Upper lobe of left lung (tissue), 6 donors: ENCODE data around the gene GALNT7. TPM values are rescaled to one million over a fixed set of nuclear protein-coding genes. Genes with fewer than 3 reads are reported as not detected.

Experiments
- ATAC-seq, 2 donors: fragments of 200-7000 bp; cut with Tn5 transposase; one replicate each; pipeline ENCODE4 v1.9.1; 2022; ENCODE audit warnings: mild to moderate bottlenecking in 2 of 2, moderate library complexity in 2 of 2; ENCODE audit not compliant: low FRiP score in 2 of 2
- DNase-seq, 2 donors: peaks; one replicate each; pipeline ENCODE4 v3.0.0-alpha.2; 2019 to 2020
- H3K27ac ChIP-seq, 4 donors: fragments of 200-600 bp; sonication (generic); one replicate each; pipeline ENCODE4 v1.5.1; 2016 to 2019
- H3K27me3 ChIP-seq, 4 donors: fragments of 200-600 bp; sonication (generic); one replicate each; pipeline ENCODE4 v1.5.1; 2017 to 2019
- H3K36me3 ChIP-seq, 4 donors: fragments of 200-600 bp; sonication (generic); one replicate each; pipeline ENCODE4 v1.5.1; 2016 to 2019
- H3K4me1 ChIP-seq, 4 donors: fragments of 200-600 bp; sonication (generic); one replicate each; pipeline ENCODE4 v1.5.1; 2018 to 2019
- H3K4me3 ChIP-seq, 4 donors: fragments of 200-600 bp; sonication (generic); one replicate each; pipeline ENCODE4 v1.5.1; 2017 to 2019; ENCODE audit warnings: mild to moderate bottlenecking in 2 of 4, moderate library complexity in 1 of 4
- H3K9me3 ChIP-seq, 4 donors: fragments of 200-600 bp; sonication (generic); one replicate each; pipeline ENCODE4 v1.5.1; 2018 to 2019
- CTCF ChIP-seq, 6 experiments: fragments of 450-650 bp in 4 of 6; fragments of 200-600 bp in 2 of 6; sonication (generic) in 2 of 6; IDR thresholded peaks; one replicate each; pipeline ENCODE4 v1.5.1; 2016 to 2019; ENCODE audit warnings: antibody characterized with exemption in 6 of 6
- EP300 ChIP-seq, 4 donors: sonication (generic); formaldehyde crosslinking; IDR thresholded peaks; one replicate each; pipeline ENCODE4 v1.5.1; 2017; ENCODE audit warnings: antibody characterized with exemption in 4 of 4, control low read depth in 2 of 4
- POLR2A ChIP-seq, 4 donors: fragments of 450-650 bp; IDR thresholded peaks; one replicate each; pipeline ENCODE4 v1.5.1; 2016 to 2017; ENCODE audit warnings: antibody characterized with exemption in 4 of 4, mild to moderate bottlenecking in 2 of 4
- POLR2AphosphoS5 ChIP-seq, 2 donors: sonication (generic); formaldehyde crosslinking; IDR thresholded peaks; one replicate each; pipeline ENCODE4 v1.5.1; 2017; ENCODE audit warnings: antibody characterized with exemption in 2 of 2
- WGBS, 2 donors: methylation state at CpG; one replicate each; pipeline ENCODE4 v1.1.5; 2017 to 2018; 5-methylcytosine and 5-hydroxymethylcytosine counted together
- total RNA-seq, 6 donors: library from RNA; depleted of rRNA in 4 of 6; stranded (reverse); fragments of >200 nt in 4 of 6; gene quantifications; one replicate each; pipeline versions ENCODE4 v1.1.0 to v1.2.1, GENCODE V29; 2016 to 2021
- donor health status: DM: no; HTN: no; CAD: no; lungs with moderate emphysema.
- donor health status: DM: no; HTN: yes; CAD: no; lungs with severe emphysema.

The GALNT7 gene
- total RNA-seq, 6 donors from 2014 or later, result 5.0 to 68.1 (median 20.1) TPM

GRCh38 chr4:173334891-173335752 is 166.5 kb downstream of the GALNT7 start:
- peak overlapping the region; percentile 89 to 93 (median 92) for H3K4me3 ChIP-seq
- peak in 3 of 4 donors; percentile 19 to 70 (median 20) for TF ChIP-seq POLR2A (IDR thresholded peaks at IDR 0.05)
- no peak for TF ChIP-seq EP300 (IDR thresholded peaks at IDR 0.05)
- no peak for TF ChIP-seq CTCF (IDR thresholded peaks at IDR 0.05)
- TF ChIP-seq POLR2AphosphoS5 (IDR thresholded peaks at IDR 0.05), result peak in 1 of 2 donors; percentile 37
- H3K4me1 ChIP-seq, result peaks cover 11 to 23% (median 20%) of the 10 kb centered on the region in 4 donors
- H3K9me3 ChIP-seq, result no peaks in the 10 kb centered on the region
- ATAC-seq, result peak; percentile 63 to 81
- peak; percentile 79 to 90 for DNase-seq
- no peaks in the 10 kb centered on the region for H3K27me3 ChIP-seq
- WGBS, 2 donors, result 2% methylated on average over 25 to 49 of the region's 52 CpGs
- H3K27ac ChIP-seq, result peak overlapping the region; percentile 36 to 100 (median 98)
- peaks cover 0 to 20% (median 1%) of the 10 kb centered on the region in 4 donors for H3K36me3 ChIP-seq

- Histone ChIP-seq H3K36me3 (no peaks in the 10 kb centered on the region), H3K4me1 (peaks cover 4 to 15% (median 10%) of the 10 kb centered on the region in 4 donors), H3K4me3 (no peak overlapping the region), H3K9me3 (no peaks in the 10 kb centered on the region), H3K27me3 (no peaks in the 10 kb centered on the region), H3K27ac (no peak overlapping the region)
- 97 to 100% methylated on average over 2 of the region's 2 CpGs for WGBS, 2 donors
- TF ChIP-seq POLR2AphosphoS5 (IDR thresholded peaks at IDR 0.05), result no peak
- TF ChIP-seq POLR2A (IDR thresholded peaks at IDR 0.05), result no peak
- no peak for TF ChIP-seq CTCF (IDR thresholded peaks at IDR 0.05)
- no peak for TF ChIP-seq EP300 (IDR thresholded peaks at IDR 0.05)
- no peak for ATAC-seq
- DNase-seq, result no peak
These were observed 168.9 kb downstream of the GALNT7 start for GRCh38 chr4:173337463-173337862.

- DNase-seq (no peak), ATAC-seq (no peak)
- Histone ChIP-seq H3K27ac (no peak overlapping the region), H3K36me3 (no peaks in the 10 kb centered on the region), H3K9me3 (no peaks in the 10 kb centered on the region), H3K27me3 (no peaks in the 10 kb centered on the region), H3K4me1 (no peaks in the 10 kb centered on the region), H3K4me3 (no peak overlapping the region)
- TF ChIP-seq POLR2AphosphoS5 (IDR thresholded peaks at IDR 0.05) (no peak), POLR2A (IDR thresholded peaks at IDR 0.05) (no peak), EP300 (IDR thresholded peaks at IDR 0.05) (no peak), CTCF (IDR thresholded peaks at IDR 0.05) (no peak)
- 78 to 96% methylated on average over 3 of the region's 3 CpGs for WGBS, 2 donors
These were observed 175.3 kb downstream of the GALNT7 start for GRCh38 chr4:173343832-173344397.

- Histone ChIP-seq H3K9me3 (no peaks in the 10 kb centered on the region), H3K27ac (no peak overlapping the region), H3K4me3 (no peak overlapping the region), H3K4me1 (no peaks in the 10 kb centered on the region), H3K36me3 (no peaks in the 10 kb centered on the region), H3K27me3 (no peaks in the 10 kb centered on the region)
- ATAC-seq, result no peak
- TF ChIP-seq EP300 (IDR thresholded peaks at IDR 0.05) (no peak), POLR2A (IDR thresholded peaks at IDR 0.05) (no peak), POLR2AphosphoS5 (IDR thresholded peaks at IDR 0.05) (no peak), CTCF (IDR thresholded peaks at IDR 0.05) (no peak)
- no peak for DNase-seq
- whole genome bisulfite sequencing, 2 donors, result 39 to 54% methylated on average over 2 of the region's 2 CpGs
These were observed 177.0 kb downstream of the GALNT7 start for GRCh38 chr4:173345648-173346047.
